ENCODE measurements around the gene KCTD12.

KCTD12 gene

DNA sequence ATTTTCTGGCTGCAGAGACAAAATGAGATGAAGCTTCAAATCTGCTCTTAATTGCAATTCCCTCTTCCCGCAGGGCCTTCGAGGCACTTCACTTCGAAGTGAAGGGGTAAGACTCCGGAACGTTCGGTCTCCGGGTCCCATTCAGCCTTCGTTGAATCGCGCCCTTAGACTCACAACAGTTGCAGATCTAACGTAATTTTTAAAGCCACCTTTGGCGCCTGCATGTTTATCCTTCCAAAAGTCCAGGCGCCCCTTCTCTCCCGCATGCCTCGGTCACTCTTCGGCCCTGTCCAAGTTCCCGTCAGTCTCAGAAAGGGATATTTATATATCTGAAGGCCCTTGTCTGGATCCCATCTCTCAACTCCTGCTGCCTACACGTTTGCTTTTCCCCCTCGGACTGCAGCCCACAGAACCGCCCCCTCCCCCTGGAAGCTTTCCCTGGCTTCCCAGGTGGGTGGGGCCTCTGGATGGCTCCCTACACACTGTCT, 915 bp upstream of the KCTD12 start:
- DNase-seq (ENCODE audit: low read depth, low spot score): no peak

DNA sequence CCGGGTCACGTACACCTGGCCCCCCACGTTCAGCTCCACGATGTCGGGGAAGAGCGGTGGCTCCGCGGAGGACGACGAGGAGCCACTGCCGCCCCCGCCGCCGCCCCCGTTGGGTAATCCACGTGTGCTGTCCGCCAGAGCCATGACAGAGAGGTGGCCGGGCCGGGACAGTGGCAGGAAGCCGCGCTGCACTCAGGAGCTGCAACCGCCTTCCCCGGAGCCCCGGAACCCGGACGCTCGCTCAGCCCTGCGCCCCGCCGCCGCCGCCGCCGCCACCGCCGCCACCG, 257 bp downstream of the KCTD12 start:
- DNase-seq (ENCODE audit: low read depth, low spot score): no peak

DNA sequence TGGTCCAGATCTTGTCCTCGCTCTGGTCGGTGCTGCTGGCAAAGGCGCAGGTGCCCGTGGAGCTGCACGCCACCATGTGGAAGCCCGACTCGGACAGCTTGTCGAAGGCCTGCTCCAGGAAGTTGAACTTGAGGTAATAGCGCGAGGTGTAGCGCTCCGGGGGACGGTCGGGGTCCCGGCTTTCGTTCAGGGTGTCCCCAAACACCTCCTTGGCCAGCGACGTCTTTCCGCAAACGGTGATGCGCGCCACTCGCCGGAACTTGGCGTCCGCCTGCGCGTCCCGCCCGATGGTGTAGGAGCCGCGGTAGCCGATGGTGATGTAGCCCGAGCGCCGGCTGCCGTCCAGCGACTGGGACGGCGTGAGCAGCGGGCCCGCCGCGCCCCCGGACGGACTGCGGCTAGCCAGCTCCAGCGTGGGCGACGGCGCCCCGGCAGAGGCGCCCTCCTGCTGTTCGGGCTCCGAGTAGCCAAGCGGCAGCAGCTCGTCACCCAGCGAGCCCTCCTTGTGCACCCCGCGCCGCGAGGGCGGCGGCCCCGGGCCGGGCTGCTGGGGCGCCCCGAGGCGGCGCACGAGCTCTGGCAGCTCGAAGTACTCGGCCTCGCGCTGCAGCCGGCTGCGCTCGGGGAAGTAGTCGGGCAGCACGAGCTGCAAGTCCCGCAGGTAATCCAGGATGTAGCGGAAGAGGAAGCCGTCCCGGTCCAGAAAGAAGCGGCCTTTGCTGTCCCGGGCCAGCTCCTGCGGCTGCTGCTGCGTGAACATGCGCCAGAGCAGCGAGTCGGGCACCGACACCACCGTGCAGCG, 801 bp downstream of the KCTD12 start:
- DNase-seq (ENCODE audit: low read depth, low spot score): peak; percentile 3

DNA sequence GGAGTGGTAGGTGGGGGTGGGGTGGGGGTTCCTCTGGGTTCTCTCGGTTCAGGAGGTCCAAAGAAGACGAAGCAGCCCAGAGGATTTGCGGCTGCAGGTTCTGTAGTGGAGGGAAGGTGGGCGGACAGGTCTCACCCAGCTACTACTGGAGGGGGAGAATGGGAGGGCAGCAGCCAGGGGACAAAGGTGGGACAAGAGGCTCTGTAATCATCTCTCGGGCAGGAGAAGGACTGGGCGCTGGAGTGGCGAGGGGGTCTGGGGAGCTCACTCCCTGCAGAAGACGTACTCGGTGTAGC, 1.4 kb downstream of the KCTD12 start:
- DNase-seq (ENCODE audit: low read depth, low spot score): no peak

DNA sequence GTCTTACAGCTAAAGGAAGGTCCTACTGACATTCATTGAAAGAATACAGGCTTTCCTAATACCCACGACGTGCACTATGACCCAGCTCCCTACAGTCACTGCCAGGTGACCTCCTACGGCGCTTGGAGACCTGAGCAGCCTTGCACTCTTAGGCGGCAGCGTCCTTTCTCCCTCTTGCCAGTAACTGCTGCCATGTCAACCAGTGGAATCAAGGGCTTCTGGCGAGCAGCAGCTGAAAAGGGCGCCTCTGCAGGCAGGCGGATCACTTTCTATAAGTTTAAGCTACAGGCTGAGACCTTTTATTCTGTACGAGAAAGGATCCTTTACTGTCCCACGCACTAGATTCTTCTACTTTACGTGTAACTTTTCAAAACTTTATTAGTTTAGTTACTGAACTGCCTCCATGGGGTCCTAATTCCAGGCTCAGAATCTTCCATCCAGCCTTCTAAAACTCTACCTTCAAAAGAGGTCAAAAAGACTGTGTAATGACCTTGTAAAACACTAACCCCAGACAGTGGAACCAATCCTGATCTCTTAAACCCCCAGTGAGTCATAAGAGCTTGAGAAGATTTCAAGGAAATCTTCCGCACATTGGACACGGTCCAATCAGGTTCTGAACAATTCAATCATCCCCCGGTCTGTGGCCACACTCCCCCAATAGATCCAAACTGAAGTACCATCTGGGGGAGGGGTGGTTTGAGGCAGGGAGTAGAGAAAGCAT, 1.9 kb downstream of the KCTD12 start:
- no peak for DNase-seq (ENCODE audit: low read depth, low spot score)

DNA sequence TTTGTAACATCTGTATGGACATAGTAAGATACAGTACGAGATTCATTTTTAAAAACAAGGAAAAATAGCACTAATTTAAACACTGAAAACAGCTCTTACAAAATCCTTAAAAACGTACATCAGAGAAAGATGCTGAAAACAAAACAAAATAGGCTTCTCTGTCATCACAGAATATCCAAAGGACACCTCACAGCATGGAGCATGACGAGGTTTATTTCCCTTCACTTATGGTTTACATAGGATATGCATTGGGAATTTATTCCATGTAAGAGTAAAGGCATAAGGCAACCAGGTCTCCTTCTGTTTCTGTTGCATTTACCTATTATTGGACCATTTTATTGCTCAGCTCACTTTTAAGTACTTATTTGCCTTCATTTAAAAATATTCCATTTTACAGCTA, 3.0 kb downstream of the KCTD12 start:
- DNase-seq (ENCODE audit: low read depth, low spot score): no peak

DNA sequence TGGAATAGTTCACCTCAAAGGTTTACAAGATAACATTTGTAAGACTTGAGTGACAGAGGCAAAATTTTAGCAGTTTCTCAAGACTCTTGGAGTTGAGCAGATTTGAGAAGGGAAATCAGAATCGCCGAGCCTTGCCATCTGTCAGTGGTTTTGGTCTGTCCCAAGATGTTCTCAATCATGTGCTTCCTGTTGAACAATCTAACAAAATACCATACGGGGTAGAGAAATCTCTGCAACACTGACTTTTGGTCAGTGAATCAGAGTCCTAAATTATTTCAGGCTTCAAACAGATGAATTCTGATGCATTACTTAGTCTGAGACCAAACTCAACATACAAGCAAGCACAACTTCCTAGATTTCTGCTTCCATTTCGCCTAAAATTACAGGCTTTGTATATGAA, 3.8 kb downstream of the KCTD12 start:
- no peak for DNase-seq (ENCODE audit: low read depth, low spot score)

DNA sequence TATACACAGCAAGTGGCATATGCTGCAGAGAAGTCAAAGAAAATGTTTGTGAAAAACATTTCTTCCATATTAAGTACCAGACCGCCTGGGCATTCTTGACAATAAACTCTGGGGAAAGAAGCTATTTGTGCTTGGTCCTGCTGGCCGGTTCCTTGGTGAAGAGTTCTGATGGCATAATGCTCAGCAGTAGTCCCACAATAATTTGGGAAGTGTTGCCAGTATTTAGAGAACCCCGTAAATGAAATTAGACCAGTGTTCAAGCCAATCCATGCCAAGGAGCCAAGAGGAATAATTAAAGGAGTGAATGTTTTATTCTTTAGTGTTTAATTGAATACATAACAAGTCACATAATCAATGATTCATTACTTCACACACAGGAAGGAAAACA, 6.3 kb downstream of the KCTD12 start:
- DNase-seq (ENCODE audit: low read depth, low spot score): no peak

DNA sequence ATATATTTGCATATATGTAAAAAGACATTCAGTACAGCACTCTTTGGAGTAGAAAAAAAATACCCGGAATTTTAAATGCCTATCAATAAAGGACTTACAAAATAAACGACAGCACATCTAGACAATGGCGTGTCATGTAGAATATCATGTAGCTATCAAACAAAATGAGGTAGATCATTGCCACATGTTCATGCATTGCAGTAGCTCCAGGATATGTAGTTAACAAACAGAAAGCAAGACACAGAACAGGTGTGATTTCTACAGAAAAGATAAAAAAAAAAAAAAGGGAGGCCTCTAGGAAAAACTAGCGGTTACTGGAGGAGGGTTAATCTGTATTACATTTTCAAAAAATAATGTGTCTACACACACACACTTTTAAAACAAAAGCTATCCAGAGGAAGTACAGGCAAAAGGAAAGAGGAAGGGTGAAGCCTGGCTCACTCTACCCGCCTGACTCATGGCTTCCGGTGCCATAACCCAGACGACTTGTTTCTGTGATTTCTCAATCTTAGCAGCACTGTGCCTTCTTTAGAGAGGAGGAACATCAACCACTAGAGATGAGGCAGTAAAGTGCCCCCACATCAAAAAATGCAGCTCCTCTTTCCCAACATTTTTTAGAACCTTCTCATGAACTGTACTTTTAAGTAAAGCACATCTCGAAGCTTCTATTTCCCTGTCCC, 6.9 kb downstream of the KCTD12 start:
- peak; percentile 20 for DNase-seq (ENCODE audit: low read depth, low spot score)

DNA sequence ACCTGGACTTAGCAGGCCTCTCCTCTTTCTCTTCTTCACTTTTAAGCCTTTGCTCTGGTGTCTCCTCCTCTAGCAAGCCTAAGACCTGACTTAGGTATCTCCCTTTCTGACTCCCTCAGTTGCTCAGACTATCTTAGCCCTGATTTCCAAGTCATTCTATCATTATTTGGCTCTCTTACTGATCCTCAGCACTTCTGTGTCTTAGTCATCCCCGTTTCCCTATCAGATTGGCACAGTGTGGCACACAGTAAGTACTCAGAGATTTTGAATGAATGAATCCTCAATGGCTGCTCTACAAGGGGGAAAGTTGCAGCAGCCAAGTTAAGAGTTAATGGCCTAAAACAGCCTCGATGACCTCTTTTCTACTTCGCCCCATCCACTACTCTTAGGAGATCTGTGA, 8.2 kb downstream of the KCTD12 start:
- no peak for DNase-seq (ENCODE audit: low read depth, low spot score)

DNA sequence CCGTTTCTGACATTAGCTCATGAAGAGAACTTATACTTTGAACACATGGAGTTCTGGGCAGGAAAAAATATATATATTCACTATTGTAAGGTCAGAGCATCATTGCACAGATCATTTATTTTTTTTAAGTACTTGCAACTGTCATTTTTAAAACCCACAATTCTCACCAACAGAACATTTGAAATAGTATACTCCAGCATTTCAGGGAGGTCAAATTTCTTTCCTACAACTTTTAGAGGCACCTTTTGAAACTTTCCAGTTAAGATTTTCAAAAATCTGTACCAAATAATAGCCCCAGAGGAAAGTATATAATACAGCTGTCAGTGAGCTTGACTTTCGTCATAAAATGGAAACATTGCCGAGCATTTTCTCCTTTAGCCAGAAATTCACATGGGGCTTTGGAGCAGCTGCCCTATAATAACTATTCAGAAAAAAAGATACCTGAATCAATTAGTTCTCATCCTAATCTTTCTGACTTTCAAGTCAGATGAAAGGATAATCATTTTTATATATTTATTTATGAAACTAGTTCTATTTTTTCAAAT, 10.9 kb downstream of the KCTD12 start:
- DNase-seq (ENCODE audit: low read depth, low spot score): no peak

DNA sequence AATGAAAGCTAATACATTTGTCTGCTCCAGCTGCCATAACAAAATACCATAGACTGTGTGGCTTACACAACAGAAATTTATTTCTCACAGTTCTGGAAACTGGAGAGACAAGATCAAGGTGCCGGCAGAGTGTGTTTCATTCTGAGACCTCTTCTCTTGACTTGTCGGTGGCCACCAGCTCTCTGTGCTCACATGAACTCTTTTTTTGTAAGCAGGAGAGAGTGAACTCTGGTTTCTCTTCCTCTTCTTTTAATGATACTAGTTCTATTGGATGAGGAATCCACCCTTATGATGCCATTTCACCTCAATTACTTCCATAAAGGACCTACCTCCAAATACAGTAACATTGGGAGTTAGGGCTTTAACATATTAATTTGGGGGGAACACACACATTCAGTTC, 11.7 kb downstream of the KCTD12 start:
- DNase-seq (ENCODE audit: low read depth, low spot score): no peak

DNA sequence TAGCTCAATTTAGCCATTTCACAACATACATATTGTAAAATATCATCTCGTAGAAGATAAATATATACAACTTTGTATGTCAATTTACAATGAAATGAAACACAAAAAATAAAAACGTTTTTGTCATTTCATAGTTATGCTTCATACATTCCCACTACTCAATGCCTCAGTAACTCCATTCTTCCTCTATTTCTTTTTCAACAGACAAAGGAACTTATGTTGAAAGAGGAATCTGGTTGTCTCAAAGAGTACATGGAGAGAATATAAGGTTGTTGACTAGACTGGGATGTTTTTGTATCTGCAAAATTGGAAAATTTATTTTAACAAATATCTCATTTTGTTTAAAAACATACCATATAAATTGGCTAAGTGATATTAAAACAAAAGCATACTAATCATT, 12.8 kb downstream of the KCTD12 start:
- DNase-seq (ENCODE audit: low read depth, low spot score): no peak

DNA sequence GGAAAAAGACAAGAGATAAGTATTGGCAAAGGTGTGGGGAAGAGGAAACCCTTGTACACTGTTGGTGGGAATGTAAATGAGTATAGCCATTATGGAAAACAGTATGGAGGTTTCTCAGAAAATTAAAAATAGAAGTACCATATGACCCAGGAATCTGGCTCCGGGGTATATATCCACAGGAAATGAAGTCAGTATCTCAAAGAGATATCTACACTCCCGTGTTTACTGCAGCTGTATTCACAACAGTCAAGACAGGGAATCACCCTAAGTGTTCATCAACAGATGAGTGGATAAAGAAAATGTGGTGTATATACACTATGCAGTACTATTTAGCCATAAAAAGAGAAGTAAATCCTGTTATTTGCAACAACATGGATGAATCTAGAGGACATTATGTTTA, 13.5 kb downstream of the KCTD12 start:
- no peak for DNase-seq (ENCODE audit: low read depth, low spot score)

DNA sequence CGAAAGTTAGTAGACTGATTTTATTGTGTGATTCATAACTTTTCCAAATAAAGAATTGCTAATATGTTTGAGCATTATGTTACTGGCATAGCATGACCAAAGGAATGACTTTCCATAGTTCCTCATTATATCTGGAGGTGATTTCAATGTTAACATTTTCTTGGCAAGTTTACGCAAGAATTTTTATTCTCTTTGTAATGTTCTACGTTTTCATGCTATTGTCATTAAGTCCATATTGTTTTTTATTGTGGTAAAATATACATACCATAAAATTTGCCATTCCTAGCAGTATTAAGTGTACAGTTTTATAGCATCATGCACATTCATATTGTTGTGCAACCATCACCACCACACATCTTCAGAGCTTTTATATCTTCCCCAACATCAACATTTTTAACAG, 14.8 kb downstream of the KCTD12 start:
- DNase-seq (ENCODE audit: low read depth, low spot score): no peak

DNA sequence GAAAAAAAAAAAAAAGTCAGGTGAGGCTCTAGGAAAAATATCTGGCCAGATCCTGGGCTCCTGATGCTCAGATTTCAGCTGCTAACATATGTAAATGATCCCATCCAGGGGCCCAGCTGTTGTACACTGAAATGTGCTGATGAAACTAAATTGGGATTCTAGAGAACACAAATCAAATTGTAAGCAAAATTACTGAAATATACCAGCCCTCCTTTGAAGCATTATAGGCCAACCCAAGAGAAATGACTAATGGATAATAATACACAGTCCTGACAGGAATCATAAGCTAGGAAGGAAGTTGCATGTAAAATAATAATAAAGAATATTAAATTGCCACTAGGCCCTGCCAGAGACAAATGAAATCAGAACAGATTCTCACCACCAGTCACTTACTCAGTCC, 17.8 kb downstream of the KCTD12 start:
- DNase-seq (ENCODE audit: low read depth, low spot score): no peak

DNA sequence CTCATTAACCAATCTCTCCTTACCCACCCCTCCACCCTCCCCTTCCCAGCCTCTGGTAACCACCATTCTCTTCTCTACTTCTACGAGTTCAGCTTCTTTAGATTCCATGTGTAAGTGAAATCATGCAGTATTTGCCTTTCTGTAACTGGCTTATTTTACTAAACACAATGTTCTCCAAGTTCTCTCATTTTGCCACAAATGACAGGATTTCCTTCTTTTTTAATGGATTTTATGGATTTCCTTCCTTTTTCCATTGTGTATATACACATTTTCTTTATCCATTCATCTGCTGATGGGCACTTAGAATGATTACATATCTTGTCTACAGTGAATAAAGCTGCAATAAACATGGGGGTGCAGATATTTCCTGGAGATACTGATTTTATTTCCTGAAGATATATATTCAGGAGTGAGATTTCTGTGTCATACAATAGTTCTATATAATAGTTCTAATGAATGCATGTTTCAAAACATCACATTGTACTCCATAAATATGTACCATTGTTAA, 20.2 kb downstream of the KCTD12 start:
- DNase-seq (ENCODE audit: low read depth, low spot score): no peak

DNA sequence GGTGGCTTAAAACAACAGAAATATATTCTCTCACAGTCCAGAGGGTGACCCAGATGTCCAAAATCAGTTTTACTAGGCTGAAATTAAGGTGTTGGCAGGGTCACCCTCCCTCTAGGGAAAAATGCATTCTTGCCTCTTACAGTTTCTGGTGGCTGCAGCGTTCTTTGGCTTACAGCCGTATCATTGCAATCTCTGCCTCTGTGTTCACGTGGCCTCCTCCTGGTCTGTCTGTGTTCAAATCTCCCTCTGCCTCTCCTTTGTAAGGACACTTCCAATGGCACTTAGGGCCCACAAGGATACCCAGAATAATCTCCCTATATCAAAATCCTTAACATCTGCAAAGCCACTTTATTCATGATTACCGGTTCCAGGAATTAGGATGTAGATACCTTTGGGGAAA, 21.1 kb downstream of the KCTD12 start:
- no peak for DNase-seq (ENCODE audit: low read depth, low spot score)

DNA sequence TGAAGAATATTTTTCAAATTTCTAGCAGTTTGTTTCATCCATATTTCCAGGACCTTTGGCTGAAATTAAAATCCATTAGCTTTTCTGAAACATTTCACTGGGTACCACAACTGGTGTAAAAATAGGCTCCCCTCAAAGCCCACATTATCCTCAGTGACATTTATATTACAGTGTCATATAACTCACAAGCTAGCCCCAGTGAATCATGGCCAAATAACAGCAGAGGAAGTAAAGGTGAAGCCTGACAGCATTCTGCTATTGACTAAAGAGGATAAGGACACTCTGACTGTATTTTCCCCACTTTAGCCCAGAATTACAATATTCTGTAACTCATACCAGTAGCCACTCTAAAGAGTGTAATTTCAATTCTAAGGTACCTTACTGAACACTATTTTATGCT, 21.9 kb downstream of the KCTD12 start:
- DNase-seq (ENCODE audit: low read depth, low spot score): no peak

DNA sequence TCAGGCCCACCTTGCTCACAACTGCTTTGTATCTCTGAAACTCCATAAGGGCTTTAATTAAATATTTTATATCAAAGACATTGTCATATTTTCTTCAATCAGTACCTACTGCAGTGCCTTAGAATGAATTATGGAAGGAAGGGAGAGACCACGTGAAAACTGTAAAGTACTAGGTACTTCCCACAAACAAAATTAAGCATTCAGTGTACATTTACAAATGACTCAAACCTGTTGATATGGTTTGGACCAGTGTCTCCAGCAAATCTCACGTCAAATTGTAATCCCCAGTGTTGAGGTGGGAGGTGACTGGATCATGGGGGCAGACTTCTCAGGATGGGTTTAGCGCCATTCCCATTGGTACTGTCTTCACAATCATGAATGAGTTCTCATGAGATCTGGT, 23.2 kb downstream of the KCTD12 start:
- no peak for DNase-seq (ENCODE audit: low read depth, low spot score)

DNA sequence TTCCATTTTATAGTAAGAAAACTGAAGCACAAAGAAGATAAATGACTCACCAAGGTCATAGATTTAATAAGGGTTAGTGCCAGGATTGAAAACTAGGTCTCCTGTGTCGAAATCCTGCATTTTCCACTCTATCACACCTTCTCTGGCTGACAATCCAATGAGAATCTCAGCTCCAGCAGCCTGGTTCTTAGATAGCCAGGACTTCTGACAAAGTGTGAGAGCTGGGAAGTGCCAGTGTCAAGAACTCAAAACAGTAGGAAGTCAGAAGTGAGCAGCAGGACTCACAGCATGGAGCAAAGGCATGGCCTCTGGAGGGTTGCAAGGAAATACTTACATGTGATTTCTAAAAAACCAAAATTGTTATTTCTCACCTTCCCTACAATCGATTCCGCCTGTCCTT, 24.3 kb downstream of the KCTD12 start:
- DNase-seq (ENCODE audit: low read depth, low spot score): no peak

DNA sequence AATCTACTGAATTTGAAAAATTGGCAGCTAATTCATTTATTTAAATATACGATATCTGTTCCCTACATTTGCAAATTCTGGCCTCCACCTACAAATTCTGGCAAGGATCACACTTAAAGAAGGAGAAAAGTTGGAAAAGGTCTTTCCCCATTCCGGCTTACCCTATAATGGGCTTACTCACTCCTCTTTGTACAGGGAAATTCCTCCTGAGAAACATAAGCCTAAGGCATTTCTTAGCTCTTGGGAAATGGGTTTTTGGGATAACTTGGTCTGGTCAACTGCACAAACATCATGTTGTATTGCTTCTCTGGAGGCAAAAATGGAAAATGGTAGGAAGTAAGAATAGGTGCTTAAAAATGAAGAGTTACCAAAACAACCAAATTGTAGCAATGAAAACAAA, 25.5 kb downstream of the KCTD12 start:
- DNase-seq (ENCODE audit: low read depth, low spot score): no peak

DNA sequence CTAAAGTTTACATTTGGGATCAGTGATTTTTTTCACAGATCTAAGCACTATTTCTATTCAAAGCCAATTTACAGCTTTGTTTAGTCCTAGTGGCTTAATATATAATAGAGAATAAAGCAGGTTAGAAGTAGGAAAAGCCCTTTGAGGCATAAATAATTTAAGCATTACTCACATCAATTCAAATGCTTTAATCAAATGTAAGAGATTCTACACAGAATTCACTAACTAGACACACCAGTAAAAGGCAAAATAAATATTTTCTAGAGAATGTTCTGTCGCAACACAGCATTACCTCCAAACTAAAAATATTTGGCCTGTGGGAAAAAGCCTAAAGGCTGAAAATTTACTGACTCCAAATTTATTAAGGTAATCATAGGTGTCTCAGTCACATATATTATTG, 31.3 kb downstream of the KCTD12 start:
- no peak for DNase-seq (ENCODE audit: low read depth, low spot score)
